ENCODE data around the gene MAP4K5. TPM values are rescaled to one million over a fixed set of nuclear protein-coding genes. Genes with fewer than 3 reads are reported as not detected.
"Not testable (repeated sequence)": the region's sequence is repeated elsewhere in the genome, so short reads cannot be mapped to it uniquely, and the experiment has no call there.

Gene MAP4K5
- total RNA-seq, 2 donors from 2014 or later: 45.0 to 60.3 TPM

DNA sequence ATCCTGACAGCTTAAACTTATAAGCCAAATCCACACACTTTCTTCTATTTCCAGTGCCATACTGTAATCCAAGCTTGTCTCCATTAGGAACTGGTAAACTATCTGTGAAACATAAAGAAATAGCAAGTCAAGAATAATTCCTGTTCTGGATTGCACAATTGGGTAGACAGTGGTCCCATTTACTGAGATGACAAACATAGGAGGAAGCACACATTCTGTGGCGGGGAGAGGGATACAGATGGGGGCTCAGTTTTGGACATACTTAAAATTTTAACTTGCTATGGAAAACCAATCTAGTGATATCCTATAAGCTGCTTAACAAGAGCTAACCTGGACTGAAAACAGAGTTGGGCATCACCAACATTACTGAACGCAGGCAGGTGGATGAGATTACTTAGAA, 16.3 kb downstream of the MAP4K5 start:
- TF ChIP-seq, protein P1, sequence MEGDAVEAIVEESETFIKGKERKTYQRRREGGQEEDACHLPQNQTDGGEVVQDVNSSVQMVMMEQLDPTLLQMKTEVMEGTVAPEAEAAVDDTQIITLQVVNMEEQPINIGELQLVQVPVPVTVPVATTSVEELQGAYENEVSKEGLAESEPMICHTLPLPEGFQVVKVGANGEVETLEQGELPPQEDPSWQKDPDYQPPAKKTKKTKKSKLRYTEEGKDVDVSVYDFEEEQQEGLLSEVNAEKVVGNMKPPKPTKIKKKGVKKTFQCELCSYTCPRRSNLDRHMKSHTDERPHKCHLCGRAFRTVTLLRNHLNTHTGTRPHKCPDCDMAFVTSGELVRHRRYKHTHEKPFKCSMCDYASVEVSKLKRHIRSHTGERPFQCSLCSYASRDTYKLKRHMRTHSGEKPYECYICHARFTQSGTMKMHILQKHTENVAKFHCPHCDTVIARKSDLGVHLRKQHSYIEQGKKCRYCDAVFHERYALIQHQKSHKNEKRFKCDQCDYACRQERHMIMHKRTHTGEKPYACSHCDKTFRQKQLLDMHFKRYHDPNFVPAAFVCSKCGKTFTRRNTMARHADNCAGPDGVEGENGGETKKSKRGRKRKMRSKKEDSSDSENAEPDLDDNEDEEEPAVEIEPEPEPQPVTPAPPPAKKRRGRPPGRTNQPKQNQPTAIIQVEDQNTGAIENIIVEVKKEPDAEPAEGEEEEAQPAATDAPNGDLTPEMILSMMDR (conservative IDR thresholded peaks at IDR 0.05): no peak
- Histone ChIP-seq H3K27me3 (ENCODE audit: control insufficient read depth, insufficient read depth, low read length, poor library complexity, severe bottlenecking) (no peaks in the 10 kb centered on the region), H3K9me3 (ENCODE audit: control insufficient read depth, low read length) (no peaks in the 10 kb centered on the region), H3K4me1 (ENCODE audit: control insufficient read depth, insufficient read depth, low read length) (no peaks in the 10 kb centered on the region), H3K27ac (ENCODE audit: low read depth, low read length) (no peak overlapping the region), H3K9ac (ENCODE audit: extremely low read depth, low read length, poor library complexity, severe bottlenecking) (no peak overlapping the region), H3K4me3 (ENCODE audit: low read length) (no peak overlapping the region), H3K36me3 (ENCODE audit: control insufficient read depth, insufficient read depth, low read length) (no peaks in the 10 kb centered on the region)
- no peaks in the 10 kb centered on the region for H3K9me3 Mint-ChIP-seq
- 90 to 100% methylated on average over 2 of the region's 2 CpGs for WGBS, 2 experiments (ENCODE audit: insufficient coverage in 1 of 2, insufficient read length in 1 of 2)
- H3K4me1 Mint-ChIP-seq: no peaks in the 10 kb centered on the region
- H3K27ac Mint-ChIP-seq: no peak overlapping the region
- no peaks in the 10 kb centered on the region for H3K27me3 Mint-ChIP-seq (ENCODE audit: insufficient read depth)
- H3K4me3 Mint-ChIP-seq: no peak overlapping the region
- peaks cover 4% of the 10 kb centered on the region for H3K36me3 Mint-ChIP-seq (ENCODE audit: low read depth)
- no peak for DNase-seq

DNA sequence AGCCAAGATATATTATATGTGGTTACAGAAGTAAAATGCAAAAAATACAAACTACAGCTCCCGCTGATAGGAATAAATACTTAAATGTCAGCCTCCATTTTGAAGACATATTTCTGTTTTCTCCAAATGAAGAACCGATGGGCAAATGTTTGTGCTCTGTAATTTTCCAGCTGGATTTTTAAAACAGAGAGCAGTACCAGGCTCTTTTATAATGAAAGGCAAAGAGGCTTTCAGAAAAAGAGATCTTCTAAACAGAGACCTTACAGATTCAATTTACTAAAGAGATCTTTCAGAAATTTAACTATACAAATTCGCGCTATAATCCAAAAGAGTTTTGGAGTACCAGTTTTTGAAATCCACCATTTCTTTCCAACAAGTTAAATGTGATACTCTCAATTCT, 19.9 kb downstream of the MAP4K5 start:
- no peaks in the 10 kb centered on the region for H3K4me1 ChIP-seq (ENCODE audit: control insufficient read depth, insufficient read depth, low read length)
- H3K4me3 ChIP-seq (ENCODE audit: low read length): no peak overlapping the region
- TF ChIP-seq, protein P1 (conservative IDR thresholded peaks at IDR 0.05): no peak
- H3K27me3 Mint-ChIP-seq (ENCODE audit: insufficient read depth): no peaks in the 10 kb centered on the region
- no peak overlapping the region for H3K27ac Mint-ChIP-seq
- H3K27me3 ChIP-seq (ENCODE audit: control insufficient read depth, insufficient read depth, low read length, poor library complexity, severe bottlenecking): no peaks in the 10 kb centered on the region
- H3K9me3 Mint-ChIP-seq: no peaks in the 10 kb centered on the region
- H3K9me3 ChIP-seq (ENCODE audit: control insufficient read depth, low read length): no peaks in the 10 kb centered on the region
- no peaks in the 10 kb centered on the region for H3K36me3 ChIP-seq (ENCODE audit: control insufficient read depth, insufficient read depth, low read length)
- no peak for DNase-seq
- no peak overlapping the region for H3K4me3 Mint-ChIP-seq
- H3K9ac ChIP-seq (ENCODE audit: extremely low read depth, low read length, poor library complexity, severe bottlenecking): no peak overlapping the region
- peaks cover 5% of the 10 kb centered on the region for H3K36me3 Mint-ChIP-seq (ENCODE audit: low read depth)
- no peaks in the 10 kb centered on the region for H3K4me1 Mint-ChIP-seq
- 94 to 100% methylated on average over 2 to 4 of the region's 4 CpGs for WGBS, 2 experiments (ENCODE audit: insufficient coverage in 1 of 2, insufficient read length in 1 of 2)
- no peak overlapping the region for H3K27ac ChIP-seq (ENCODE audit: low read depth, low read length)

DNA sequence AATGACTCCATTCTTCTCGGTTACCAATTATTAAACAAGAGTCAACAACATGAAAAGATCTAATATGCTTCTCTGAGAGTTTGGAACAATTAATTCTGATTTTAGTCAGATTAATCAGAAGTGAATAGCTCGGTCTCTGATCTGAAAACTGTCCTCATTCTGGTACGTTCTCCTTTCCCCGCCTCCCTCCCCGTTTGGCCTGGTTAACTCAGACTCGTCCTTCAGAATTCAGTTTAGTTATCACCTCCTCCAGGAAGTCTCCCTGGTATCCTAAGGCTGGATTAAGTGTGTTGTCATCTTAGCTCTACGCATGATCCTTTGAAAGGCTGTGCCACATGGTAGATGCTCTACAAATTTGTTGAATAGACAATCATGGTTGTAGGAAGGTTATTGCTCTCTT, 22.2 kb downstream of the MAP4K5 start:
- Mint-ChIP-seq H3K27ac (no peak overlapping the region), H3K4me1 (no peaks in the 10 kb centered on the region), H3K36me3 (ENCODE audit: low read depth) (peaks cover 5% of the 10 kb centered on the region), H3K4me3 (no peak overlapping the region), H3K27me3 (ENCODE audit: insufficient read depth) (no peaks in the 10 kb centered on the region), H3K9me3 (no peaks in the 10 kb centered on the region)
- Histone ChIP-seq H3K4me3 (ENCODE audit: low read length) (no peak overlapping the region), H3K9ac (ENCODE audit: extremely low read depth, low read length, poor library complexity, severe bottlenecking) (no peak overlapping the region), H3K9me3 (ENCODE audit: control insufficient read depth, low read length) (no peaks in the 10 kb centered on the region), H3K27me3 (ENCODE audit: control insufficient read depth, insufficient read depth, low read length, poor library complexity, severe bottlenecking) (no peaks in the 10 kb centered on the region), H3K4me1 (ENCODE audit: control insufficient read depth, insufficient read depth, low read length) (no peaks in the 10 kb centered on the region), H3K27ac (ENCODE audit: low read depth, low read length) (no peak overlapping the region), H3K36me3 (ENCODE audit: control insufficient read depth, insufficient read depth, low read length) (no peaks in the 10 kb centered on the region)
- 93 to 100% methylated on average over 5 to 7 of the region's 7 CpGs for WGBS, 2 experiments (ENCODE audit: insufficient coverage in 1 of 2, insufficient read length in 1 of 2)
- DNase-seq: no peak
- TF ChIP-seq, protein P1 (conservative IDR thresholded peaks at IDR 0.05): no peak

DNA sequence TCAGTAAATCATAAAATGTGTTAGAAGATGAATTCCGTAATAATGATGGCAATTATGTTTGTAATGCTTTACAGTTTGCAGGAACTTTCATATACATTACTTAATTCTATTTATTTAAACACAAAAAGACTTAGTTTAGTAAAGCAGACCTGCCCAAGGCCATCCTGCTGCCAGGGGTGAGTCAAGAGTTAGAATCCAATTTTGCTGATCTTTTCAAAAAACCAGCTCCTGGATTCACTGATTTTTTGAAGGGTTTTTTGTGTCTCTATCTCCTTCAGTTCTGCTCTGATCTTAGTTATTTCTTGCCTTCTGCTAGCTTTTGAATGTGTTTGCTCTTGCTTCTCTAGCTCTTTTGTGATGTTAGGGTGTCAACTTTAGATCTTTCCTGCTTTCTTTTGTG, 25.3 kb downstream of the MAP4K5 start:
- H3K9me3 ChIP-seq (ENCODE audit: control insufficient read depth, low read length); H3K27me3 Mint-ChIP-seq (ENCODE audit: insufficient read depth); H3K9me3 Mint-ChIP-seq; H3K4me1 ChIP-seq (ENCODE audit: control insufficient read depth, insufficient read depth, low read length); H3K27ac ChIP-seq (ENCODE audit: low read depth, low read length); H3K4me3 Mint-ChIP-seq; H3K9ac ChIP-seq (ENCODE audit: extremely low read depth, low read length, poor library complexity, severe bottlenecking); DNase-seq; H3K4me3 ChIP-seq (ENCODE audit: low read length); H3K27ac Mint-ChIP-seq; H3K27me3 ChIP-seq (ENCODE audit: control insufficient read depth, insufficient read depth, low read length, poor library complexity, severe bottlenecking); H3K4me1 Mint-ChIP-seq: not testable (repeated sequence)
- H3K36me3 ChIP-seq (ENCODE audit: control insufficient read depth, insufficient read depth, low read length): peaks cover 13% of the 10 kb centered on the region
- WGBS, 2 experiments (ENCODE audit: insufficient coverage in 1 of 2, insufficient read length in 1 of 2): no CpG with 5 or more reads among the region's 1 CpG
- H3K36me3 Mint-ChIP-seq (ENCODE audit: low read depth): peaks cover 16% of the 10 kb centered on the region

Data from endodermal cell (in vitro differentiated cells).